Colon (tissue), 2 donors: ENCODE measurements around the gene LRRC59.

ENCODE experiments used
- FAIRE-seq: peaks from 2 replicates; lab custom pipeline; 2012; peaks lifted over from hg19 to GRCh38; lab: Jason Lieb, UNC
- donor health status: control.
- donor health status: control.

The LRRC59 gene

DNA sequence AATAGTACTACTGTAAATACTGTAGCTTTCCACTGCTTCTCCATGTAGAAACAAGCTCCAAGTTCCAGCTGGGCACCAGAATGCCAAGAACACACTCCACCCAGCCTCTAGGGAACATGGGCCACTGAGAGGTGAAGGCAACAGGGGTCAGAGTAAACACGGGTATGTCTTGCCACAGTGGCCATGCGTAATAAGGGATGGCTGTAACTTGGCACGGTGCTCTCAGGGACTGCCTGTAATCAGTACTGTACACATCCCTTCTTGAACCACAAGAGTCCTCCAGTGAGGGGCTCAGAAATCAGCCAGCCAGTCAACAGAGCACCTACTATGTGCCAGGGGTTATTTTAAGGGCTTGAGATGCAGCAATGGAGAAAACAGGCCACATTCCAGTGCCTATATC is 10.8 kb downstream of the LRRC59 start:
- FAIRE-seq, result no peak

DNA sequence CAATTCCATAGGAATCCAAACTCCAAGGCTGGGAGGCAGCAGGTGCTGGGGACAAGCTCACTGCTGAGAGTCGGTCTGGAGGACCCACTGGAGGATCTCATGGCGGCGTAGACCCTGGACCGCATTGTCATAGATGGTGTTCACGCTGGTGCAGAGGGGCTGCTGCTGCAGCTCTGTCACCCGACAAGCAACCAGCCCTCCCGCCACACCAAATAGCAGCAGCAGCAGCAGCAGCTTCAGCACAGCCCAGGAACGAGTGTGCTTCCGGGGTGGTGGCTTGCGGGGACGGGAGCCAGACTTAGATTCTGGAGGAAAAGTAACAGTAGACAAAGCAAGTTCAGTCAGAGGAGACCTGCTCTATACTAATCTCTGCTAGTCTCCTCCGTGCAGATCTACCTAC is 14.4 kb downstream of the LRRC59 start:
- no peak for FAIRE-seq

DNA sequence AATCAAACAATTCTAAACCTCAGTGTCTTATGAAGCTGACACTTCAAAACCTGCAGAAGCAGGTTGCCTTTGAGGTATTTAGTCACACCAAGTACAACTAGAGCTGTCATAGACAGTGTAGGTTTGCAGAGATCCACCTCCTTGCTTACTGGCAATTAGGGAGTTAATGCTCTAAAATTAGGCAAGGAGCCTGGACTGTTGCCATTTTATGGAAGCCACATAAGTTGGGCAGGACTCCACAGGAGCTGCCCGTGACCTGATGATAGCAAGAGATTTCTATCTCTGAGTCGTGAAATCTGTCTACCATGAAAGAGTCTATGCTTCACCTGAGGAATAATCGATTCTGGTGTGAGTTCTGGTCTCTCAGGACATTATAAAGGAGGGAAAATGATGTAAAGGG is 15.4 kb downstream of the LRRC59 start:
- FAIRE-seq, result no peak

DNA sequence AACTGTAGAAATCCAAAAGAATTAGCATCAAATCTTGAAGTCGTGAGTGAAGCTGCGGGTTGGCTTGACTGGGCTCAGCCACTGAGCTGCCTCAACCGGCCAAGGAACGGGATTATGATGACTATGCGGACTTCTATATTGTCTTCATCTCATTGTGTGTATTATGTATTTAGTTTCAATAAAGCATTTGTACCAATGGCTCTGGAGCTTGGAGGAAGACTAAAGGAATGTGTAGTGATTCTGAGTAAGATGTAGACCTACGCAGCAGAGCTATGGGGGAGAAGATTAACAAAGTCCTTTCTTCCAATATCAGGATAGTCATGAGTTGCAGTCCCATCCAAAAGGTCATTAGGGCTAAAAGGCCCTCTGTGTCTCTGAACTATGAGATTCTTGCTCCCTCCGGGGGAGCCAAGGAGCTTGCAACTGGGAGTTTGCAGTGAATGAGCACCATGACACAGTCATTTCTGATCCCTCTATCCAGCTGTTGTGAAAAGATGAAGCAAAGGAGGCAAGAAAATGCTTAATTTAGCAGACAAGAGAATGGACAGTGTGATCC is 16.0 kb downstream of the LRRC59 start:
- no peak for FAIRE-seq

DNA sequence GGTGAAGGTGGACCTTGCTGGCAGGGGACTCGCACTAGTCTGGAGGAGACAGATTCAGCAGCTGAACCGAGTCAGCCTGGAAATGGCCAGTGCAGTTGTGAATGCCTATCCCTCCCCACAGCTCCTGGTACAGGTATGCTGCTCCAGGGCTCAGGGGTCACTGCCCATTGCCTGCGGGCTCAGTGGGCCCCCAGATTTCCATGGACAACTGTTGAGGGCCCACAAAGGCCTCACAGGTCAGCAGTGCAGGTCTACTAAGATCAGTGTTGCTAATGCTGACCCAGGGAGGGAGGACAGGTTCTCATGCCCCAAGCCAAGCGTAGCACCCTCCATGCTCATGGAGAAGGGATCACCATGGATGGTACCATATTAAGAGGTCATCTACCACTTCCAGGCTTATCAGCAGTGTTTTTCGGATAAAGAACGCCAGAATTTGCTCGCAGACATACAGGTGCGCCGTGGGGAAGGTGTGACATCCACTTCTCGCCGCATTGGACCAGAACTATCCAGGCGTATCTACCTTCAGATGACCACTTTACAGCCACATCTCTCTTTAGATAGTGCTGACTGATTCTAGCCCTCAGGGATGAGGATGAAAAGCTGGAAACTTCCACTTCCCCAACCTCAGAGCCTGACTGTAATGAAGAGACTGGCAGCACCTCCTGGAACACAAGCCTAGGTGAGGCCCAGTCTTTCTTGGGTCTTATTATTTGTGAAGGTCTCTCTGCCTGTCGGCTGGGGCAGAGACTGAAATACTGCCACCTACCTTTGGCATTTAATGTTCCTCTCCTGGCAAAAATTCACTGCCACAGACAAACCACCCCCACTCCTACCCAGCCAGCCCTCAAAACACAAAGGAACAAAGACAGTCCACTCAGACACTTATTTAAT is 16.7 kb downstream of the LRRC59 start:
- FAIRE-seq, result no peak

DNA sequence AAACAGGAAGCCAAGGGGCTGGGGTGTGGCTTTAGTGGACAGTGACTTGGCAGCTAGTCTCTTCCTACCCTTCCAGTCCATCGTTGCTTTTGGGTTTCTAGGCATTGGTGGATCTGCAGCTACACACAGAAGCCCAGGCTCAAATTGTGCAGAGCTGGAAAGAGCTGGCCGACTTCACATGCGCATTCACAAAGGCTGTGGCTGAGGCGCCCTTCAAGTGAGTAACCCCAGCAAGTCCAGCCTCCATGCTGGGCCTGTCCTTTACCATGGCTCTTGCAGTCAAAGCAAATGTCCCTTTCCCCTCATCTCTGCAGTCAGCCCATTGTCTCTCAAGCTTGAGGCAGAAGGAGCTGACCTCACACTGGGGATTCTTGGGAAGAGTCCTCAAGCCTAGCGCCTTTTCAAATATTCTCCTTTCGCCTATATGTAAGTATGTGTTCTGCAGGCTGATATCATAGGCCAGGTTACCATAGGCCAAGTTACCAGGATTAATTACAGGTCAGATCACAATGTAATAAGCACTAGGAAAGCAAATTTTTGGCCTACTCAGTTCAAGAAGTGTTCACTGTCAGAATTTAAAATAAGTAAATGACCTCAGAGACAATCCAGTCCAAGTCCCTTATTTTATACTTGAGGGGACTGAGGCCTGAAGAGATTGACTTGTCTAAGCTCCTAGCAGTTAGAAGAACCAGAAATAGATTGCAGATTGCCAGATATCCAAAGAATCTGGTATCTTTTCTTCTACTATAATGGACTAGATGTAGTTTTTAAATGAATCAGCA is 17.8 kb downstream of the LRRC59 start:
- no peak for FAIRE-seq

DNA sequence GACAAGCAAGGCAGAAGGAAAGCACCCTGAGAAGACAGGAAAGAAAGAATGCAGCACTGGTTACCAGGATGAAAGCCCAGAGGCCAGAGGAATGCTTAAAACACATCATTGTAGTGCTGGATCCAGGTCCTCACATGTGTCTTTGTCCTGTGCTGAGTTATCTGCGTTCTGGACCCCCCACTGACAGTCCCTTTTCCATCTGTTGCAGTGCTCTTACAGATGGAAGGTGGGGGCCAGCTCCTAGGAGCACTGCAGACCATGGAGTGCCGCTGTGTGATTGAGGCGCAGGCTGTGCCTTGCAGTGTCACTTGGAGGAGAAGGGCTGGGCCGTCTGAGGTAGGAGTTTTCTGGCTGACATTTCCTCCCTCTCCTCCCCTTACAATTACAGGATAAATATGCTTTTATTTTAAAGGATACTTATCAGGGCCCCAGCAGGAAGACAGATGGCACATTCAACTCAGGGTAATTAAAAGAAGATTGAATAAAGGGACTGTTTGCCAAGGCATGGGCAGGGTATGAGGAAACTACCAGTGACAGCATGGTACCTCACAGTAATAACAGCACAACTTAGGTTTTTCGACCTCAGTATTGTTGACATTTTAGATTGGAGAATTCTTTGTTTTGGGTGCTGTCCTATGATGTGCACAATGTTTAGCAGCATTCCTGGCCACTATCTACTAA is 21.3 kb downstream of the LRRC59 start:
- FAIRE-seq, result no peak

DNA sequence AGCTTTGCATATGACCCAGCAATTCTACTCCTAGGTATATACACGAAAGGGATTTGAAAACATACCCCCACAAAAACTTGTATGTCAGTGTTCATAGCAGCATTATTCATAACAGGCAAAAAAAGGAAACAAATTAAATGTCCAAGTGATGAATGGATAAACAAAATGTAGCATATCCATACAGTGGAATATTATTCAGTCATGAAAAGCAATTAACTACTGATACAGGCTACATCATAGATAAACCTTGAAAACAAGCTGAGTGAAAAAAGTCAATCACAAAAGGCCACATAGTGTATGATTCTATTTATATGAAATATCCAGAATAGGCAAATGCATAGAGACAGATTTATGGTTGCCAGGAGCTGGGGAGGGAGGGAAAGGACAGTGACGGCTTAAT is 23.6 kb downstream of the LRRC59 start:
- FAIRE-seq, result no peak

DNA sequence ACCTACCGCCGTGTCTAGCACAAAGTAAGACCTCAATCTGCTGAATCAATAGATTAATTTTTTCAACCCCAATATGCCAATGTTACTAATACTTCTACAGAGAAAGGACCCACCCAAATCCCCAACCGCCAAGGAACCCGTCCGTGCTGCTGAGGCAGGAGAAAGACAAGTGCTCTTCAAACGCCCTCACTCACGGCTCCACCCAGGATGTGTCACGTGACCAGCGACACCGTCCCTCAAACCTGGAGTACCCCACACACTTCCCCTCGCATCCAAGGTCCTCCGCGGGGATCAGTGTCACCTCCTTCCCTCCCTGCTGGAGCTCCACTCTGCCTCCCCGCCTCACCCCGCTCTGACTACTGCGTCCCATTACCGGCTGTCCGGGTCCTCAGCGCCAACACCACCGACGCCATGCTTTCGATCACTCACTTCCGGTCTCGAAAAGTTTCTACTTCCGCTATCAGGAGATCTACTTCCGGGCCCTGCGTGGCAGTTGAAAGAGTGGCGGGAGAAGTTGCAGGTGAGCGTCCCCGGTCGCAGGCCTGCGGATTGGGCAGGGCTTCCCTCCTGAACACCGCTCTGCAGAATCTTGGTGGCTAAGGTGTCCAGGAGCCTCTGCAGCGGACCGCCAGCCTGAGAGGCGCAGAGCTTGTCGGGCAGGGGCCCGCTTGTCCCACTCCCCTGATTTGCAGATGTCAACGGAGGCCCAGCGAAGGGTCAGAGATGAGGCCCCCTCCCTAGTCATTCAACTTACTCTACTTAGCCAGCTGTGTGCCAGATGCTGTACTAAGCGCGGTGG is 24.4 kb downstream of the LRRC59 start, which contains the start of the genes EME1 and MRPL27:
Gene EME1, plus strand, starts transcription at position 472 of the 799 bp plus-strand sequence. CDS start 1,980 bp downstream, outside the sequence.
Gene MRPL27, minus strand, starts transcription at position 427 of the 799 bp plus-strand sequence. Its CDS starts 14 bp downstream, at position 413.
- no peak for FAIRE-seq

DNA sequence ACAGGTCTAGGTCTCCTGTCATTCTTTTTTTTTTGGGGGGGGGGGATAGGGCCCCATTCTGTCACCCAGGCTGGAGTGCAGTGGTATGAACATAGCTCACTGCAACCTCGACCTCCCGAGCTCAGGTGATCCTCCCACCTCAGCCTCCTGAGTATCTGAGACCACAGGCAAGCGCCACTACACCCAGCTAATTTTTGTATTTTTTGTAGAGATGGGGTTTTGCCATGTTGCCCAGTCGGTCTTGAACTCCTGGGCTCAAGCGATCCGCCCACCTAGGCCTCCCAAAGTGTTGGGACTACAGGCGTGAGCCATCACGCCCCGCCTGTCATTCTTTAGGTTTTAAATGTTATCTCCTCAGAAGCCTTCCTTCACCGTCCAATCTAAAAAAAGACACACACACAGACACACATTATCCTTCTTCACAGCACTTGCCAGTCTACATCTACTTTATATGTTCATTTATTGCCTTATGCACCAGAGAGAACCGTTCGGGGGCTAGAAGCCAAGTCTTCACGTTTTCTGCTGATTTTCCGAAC is 25.0 kb downstream of the LRRC59 start:
- no peak for FAIRE-seq

DNA sequence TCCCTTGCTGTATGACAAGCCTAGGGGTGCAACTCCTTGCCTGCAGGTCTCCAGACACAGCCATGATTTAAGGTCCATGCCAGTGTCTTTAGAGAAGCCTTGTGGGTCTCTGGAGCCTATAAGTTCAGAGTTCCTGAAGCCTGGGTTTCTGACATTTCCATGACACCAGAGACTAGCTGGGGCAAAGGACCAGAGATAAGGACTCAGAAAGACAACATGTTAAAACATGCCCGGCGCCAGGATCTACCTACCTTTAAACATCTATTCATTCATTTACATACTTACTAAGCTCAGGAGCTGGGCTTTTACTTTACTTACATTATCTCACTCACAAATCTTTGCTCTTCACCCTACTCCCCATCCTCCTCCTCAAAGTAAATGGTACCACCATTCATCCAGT is 25.8 kb downstream of the LRRC59 start:
- FAIRE-seq, result no peak

DNA sequence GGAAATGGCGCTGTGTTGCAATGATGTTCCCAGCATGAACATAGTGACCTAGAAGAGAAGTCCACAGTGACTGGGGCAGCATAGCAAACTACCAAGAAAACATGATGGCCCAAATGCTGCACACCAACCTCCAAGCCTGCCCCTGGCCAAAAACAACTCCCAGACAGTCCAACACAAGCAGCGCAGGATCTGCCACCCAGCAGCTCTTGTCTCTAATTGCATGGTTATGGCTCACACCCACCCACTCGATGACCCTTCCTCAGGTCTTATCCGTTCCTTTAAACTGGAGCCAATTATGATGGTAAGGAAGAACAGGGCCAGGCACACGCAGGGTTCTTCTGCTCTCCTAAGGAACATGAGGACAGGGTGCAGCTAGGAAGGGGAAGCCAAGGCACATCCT is 27.3 kb downstream of the LRRC59 start:
- no peak for FAIRE-seq

DNA sequence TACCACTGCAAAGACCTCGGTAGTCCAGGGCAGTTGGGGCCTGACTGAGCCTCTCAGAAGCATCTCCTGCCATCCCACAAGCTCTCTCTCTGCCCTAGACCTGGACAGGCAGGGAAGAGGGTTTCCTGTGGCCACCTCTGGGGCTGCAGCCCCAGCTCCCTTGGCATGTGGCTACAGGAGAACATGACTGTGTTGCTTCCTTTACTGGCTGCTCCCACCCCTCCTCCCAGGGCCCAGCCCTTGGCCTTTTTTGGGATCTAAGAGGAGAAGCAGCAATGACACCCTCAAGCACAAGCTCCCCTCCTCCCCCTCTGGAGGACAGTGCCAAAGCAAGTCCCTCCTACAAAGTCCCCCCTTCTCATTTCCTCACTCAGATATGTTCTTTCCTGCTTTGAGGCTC is 29.9 kb downstream of the LRRC59 start:
- no peak for FAIRE-seq

DNA sequence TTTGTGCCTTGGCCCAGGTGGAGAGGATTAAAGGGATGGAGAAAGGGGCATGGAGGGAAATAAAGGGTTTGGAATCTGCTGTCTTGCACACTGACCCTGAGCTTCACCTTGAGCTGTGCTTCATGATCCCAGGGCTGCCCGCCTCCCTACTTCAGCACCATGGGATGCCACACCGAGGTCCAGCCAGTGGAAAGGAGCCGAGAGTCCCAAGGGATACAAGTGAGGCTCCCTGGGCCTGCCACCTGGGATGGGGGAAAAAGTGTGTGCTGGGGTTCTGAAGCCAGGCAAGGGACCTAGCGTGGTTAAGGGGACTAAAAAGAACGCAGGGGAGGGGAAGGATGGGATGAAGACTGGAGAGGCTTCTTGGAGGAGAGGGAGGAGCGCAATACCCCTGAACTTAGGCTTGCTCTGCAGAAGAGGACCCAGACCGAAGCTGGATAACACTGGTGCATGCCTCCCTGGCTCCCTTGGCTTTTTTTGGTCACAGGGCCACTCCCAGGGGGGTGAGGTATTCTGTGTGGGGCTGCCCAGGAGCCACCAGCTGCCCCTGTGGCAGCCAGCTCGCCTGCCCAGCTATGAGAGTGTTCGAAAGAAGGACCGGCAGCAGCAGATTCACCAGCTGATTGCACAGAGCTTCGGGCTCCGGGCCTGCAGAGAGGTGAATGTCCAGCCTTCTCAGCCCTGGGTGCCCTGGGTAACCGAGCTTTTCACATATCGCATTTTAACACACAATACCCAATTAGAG is 31.5 kb downstream of the LRRC59 start:
- no peak for FAIRE-seq

DNA sequence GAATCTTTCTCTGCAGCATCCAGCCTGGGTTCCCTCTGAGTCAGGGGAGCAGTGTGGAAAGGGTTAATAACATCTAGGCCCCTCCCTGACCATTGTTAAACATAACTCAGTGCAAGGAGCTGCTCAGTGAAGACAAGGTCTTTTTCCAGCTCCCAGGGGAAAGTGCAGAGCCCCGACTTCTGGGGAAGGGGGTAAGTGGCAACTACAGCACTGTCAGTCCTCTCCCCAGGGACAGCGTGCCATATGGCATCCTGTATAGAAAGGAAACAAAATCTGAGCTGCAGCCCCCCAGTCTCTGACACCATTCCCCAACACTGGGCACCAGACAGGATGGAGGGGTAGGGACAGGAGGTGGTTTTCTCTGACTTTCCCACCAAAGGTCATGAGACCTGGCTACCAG is 32.2 kb downstream of the LRRC59 start:
- FAIRE-seq, result no peak

DNA sequence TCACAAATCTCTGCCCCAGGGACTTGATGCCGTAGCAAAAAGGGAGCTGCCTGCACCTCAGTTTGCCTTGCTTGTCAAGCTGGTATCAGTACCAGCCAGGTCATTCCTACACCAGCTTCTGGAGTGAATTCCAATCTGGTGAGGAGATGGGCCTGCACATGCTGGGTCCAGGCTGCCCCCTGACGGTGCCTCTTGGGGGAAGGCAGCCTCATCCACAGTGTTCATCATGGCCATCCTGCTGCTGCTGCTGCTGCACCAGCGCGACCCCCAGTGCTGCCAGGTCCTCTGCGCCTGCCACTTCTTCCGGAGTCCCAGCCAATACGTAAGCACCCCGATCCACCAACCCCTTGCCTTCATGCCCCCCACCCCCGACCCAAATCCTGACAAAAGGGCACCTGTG is 32.6 kb downstream of the LRRC59 start:
- no peak for FAIRE-seq

DNA sequence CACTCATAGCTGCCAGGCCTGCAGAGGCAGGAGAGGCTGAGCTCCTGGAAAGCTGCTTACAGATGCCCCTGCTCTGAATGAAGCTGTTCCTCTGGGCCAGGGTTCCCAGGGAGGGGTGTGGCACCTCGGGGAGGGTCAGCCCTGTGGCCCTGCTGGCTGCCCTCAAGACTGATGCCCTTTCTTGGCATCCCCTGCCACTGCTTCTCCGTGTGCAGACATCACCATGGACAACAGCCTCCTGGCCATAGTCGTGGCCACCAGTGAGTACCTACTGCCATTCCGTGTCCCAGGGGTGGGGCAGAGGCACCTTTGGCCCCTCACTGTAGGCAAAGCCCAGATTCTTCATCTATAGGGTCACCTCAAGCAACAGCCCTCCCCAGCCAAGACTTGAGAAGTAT is 33.3 kb downstream of the LRRC59 start:
- no peak for FAIRE-seq

DNA sequence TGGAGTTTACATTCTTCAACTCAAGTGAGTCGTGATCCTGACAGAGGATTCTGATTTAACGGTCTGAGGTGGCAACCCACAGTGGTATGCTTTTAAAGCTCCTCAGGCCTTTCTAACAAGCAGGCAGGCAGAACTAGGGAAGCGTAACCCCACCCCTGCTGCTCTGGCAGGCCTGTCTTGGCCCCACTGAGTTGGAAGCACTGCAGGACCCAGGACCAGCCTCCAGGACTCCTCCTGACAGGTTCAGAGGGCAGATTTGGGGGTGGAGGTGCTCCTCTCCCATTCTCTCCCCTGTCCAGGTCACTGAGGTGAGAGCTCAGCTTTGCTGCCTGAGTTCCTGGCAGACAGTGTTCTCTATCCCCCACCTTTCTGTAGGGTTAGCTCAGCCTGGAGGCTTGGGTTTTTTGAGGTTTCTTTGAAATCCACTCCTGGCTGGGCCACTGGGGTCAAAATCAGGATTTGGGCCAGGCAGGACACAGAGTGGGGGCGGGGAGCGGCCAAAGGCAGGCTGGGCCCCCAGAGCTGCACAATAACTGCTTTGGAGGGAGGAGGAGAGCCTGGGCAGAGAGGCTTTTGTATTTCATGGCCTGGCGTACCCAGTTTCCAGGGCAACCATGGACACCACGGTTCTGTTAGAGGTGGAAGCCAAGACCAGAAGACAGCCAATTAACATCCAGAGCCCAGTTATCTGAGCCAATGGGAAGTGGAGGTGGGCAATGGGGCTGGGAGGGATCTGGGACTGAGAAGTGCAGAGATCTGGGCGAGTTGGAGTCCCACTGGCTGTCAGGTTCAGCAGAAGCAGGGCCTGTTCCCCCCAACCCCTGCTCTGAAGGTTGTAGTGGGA is 33.9 kb downstream of the LRRC59 start:
- no peak for FAIRE-seq

DNA sequence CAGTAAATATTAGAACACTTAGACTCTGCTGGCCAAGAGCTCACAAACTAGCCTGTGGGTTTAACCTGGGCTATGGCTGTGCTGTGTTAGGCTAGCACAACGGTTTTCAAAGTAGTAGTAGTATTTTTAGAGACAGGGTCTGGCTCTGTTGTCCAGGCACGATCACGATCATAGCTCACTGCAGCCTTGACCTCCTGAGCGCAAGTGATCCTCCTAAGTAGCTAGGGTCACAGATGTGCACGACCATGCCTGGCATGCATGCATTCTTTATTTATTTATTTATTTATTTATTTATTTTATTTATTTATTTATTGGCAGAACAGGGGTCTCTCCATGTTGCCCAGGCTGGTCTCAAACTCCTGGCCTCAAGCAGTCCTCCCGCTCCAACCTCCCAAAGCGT is 34.7 kb downstream of the LRRC59 start:
- no peak for FAIRE-seq
